Tibial nerve (tissue), 4 donors: ENCODE data around the gene RYR3. TPM values are rescaled to one million over a fixed set of nuclear protein-coding genes. Genes with fewer than 3 reads are reported as not detected.

Experiments used
- DNase-seq, 2 donors: peaks; one replicate each; pipeline ENCODE4 v3.0.0-alpha.2; 2019; ENCODE audit warnings: low spot score in 2 of 2
- H3K27ac ChIP-seq, 4 donors: fragments of 200-600 bp; sonication (generic) in 3 of 4; one replicate each; pipeline ENCODE4 v1.5.1; 2017 to 2019; ENCODE audit warnings: mild to moderate bottlenecking in 1 of 4
- H3K27me3 ChIP-seq, 2 donors: fragments of 200-600 bp; sonication (generic) in 1 of 2; one replicate each; pipeline versions ENCODE4 v1.5.1 to v1.6.0; 2017 to 2019
- H3K36me3 ChIP-seq, 3 donors: fragments of 200-600 bp; sonication (generic); one replicate each; pipeline ENCODE4 v1.5.1; 2018 to 2019
- H3K4me1 ChIP-seq, 4 donors: fragments of 200-600 bp; sonication (generic) in 3 of 4; one replicate each; pipeline ENCODE4 v1.5.1; 2017 to 2019
- H3K4me3 ChIP-seq, 4 donors: fragments of 200-600 bp; sonication (generic) in 3 of 4; one replicate each; pipeline ENCODE4 v1.5.1; 2017 to 2019; ENCODE audit warnings: mild to moderate bottlenecking in 1 of 4, moderate library complexity in 1 of 4
- H3K9me3 ChIP-seq, 4 donors: fragments of 200-600 bp; sonication (generic) in 3 of 4; one replicate each; pipeline ENCODE4 v1.5.1; 2017 to 2019
- CTCF ChIP-seq, 5 experiments: fragments of 200-600 bp in 3 of 5; fragments of 450-650 bp in 2 of 5; sonication (generic) in 3 of 5; IDR thresholded peaks; one replicate each; pipeline ENCODE4 v1.5.1; 2016 to 2019; ENCODE audit warnings: antibody characterized with exemption in 5 of 5, mild to moderate bottlenecking in 3 of 5, moderate library complexity in 2 of 5
- EP300 ChIP-seq, 2 donors: sonication (generic); formaldehyde crosslinking; IDR thresholded peaks; one replicate each; pipeline ENCODE4 v1.6.1; 2017; ENCODE audit warnings: antibody characterized with exemption in 2 of 2, mild to moderate bottlenecking in 1 of 2
- POLR2A ChIP-seq, 2 donors: fragments of 450-650 bp; IDR thresholded peaks; one replicate each; pipeline ENCODE4 v1.6.1; 2017; ENCODE audit warnings: antibody characterized with exemption in 2 of 2, mild to moderate bottlenecking in 2 of 2, moderate library complexity in 2 of 2
- WGBS, 2 donors: methylation state at CpG; one replicate each; pipeline ENCODE4 v1.1.5; 2018; 5-methylcytosine and 5-hydroxymethylcytosine counted together
- total RNA-seq, 4 donors: library from RNA; depleted of rRNA; stranded (reverse); fragments of >200 nt; gene quantifications; one replicate each; pipeline ENCODE4 v1.1.0, GENCODE V29; 2016

Gene RYR3
- total RNA-seq, 4 donors from 2014 or later: 1.2 to 7.0 (median 5.4) TPM

GRCh38 chr15:33315044-33315443 is 4.3 kb downstream of the RYR3 start:
- no peaks in the 10 kb centered on the region for H3K9me3 ChIP-seq
- peaks cover 0 to 21% of the 10 kb centered on the region in 2 donors for H3K27me3 ChIP-seq
- H3K36me3 ChIP-seq: no peaks in the 10 kb centered on the region
- TF ChIP-seq CTCF (IDR thresholded peaks at IDR 0.05) (no peak), POLR2A (IDR thresholded peaks at IDR 0.05) (no peak), EP300 (IDR thresholded peaks at IDR 0.05) (no peak)
- no peak for DNase-seq
- H3K27ac ChIP-seq: no peak overlapping the region
- no peak overlapping the region for H3K4me3 ChIP-seq
- 81 to 90% methylated on average over 7 of the region's 7 CpGs for WGBS, 2 donors
- H3K4me1 ChIP-seq: peaks cover 0 to 14% (median 0%) of the 10 kb centered on the region in 4 donors

- Histone ChIP-seq H3K4me3 (no peak overlapping the region), H3K4me1 (no peaks in the 10 kb centered on the region), H3K9me3 (no peaks in the 10 kb centered on the region), H3K27ac (no peak overlapping the region), H3K27me3 (peaks cover 0 to 5% of the 10 kb centered on the region in 2 donors), H3K36me3 (no peaks in the 10 kb centered on the region)
- no peak for TF ChIP-seq POLR2A (IDR thresholded peaks at IDR 0.05)
- TF ChIP-seq EP300 (IDR thresholded peaks at IDR 0.05): no peak
- no peak for TF ChIP-seq CTCF (IDR thresholded peaks at IDR 0.05)
- DNase-seq: no peak
These were observed 7.1 kb downstream of the RYR3 start for GRCh38 chr15:33317896-33318295.

- WGBS, 2 donors: 56 to 63% methylated on average over 1 of the region's 1 CpG
- Histone ChIP-seq H3K9me3 (no peaks in the 10 kb centered on the region), H3K36me3 (no peaks in the 10 kb centered on the region), H3K27ac (no peak overlapping the region), H3K27me3 (no peaks in the 10 kb centered on the region), H3K4me3 (no peak overlapping the region), H3K4me1 (no peaks in the 10 kb centered on the region)
- no peak for TF ChIP-seq EP300 (IDR thresholded peaks at IDR 0.05)
- no peak for TF ChIP-seq POLR2A (IDR thresholded peaks at IDR 0.05)
- TF ChIP-seq CTCF (IDR thresholded peaks at IDR 0.05): no peak
- DNase-seq: no peak
These were observed 9.2 kb downstream of the RYR3 start for GRCh38 chr15:33320017-33320416.

- no peak for DNase-seq
- WGBS, 2 donors: 82 to 83% methylated on average over 6 of the region's 6 CpGs
- H3K4me1 ChIP-seq: no peaks in the 10 kb centered on the region
- H3K4me3 ChIP-seq: no peak overlapping the region
- TF ChIP-seq EP300 (IDR thresholded peaks at IDR 0.05) (no peak), POLR2A (IDR thresholded peaks at IDR 0.05) (no peak), CTCF (IDR thresholded peaks at IDR 0.05) (no peak)
- no peaks in the 10 kb centered on the region for H3K27me3 ChIP-seq
- no peaks in the 10 kb centered on the region for H3K36me3 ChIP-seq
- H3K27ac ChIP-seq: no peak overlapping the region
- no peaks in the 10 kb centered on the region for H3K9me3 ChIP-seq
These were observed 11.3 kb downstream of the RYR3 start for GRCh38 chr15:33322091-33322490.

- DNase-seq: no peak
- no peak overlapping the region for H3K27ac ChIP-seq
- no peaks in the 10 kb centered on the region for H3K27me3 ChIP-seq
- no peak overlapping the region for H3K4me3 ChIP-seq
- no peaks in the 10 kb centered on the region for H3K9me3 ChIP-seq
- no peaks in the 10 kb centered on the region for H3K4me1 ChIP-seq
- 86 to 88% methylated on average over 2 of the region's 2 CpGs for WGBS, 2 donors
- no peaks in the 10 kb centered on the region for H3K36me3 ChIP-seq
- TF ChIP-seq POLR2A (IDR thresholded peaks at IDR 0.05): no peak
- TF ChIP-seq EP300 (IDR thresholded peaks at IDR 0.05): no peak
- TF ChIP-seq CTCF (IDR thresholded peaks at IDR 0.05): no peak
These were observed 13.8 kb downstream of the RYR3 start for GRCh38 chr15:33324609-33325008.
